Small intestine (tissue), 7 donors: Measurements from ENCODE around the gene REPIN1. TPM values are rescaled to one million over a fixed set of nuclear protein-coding genes. Genes with fewer than 3 reads are reported as not detected.

Experiments
- DNase-seq, 2 donors: peaks; one replicate each; pipeline versions ENCODE4 v3.0.0 to v3.0.0-alpha.2; 2013
- FAIRE-seq: peaks from 2 replicates; lab custom pipeline; 2012; peaks lifted over from hg19 to GRCh38; lab: Jason Lieb, UNC
- H3K27ac ChIP-seq, 3 donors: one replicate each; pipeline ENCODE4 v1.5.1; 2013; ENCODE audit warnings: low read length in 2 of 3, mild to moderate bottlenecking in 2 of 3, control low read depth in 1 of 3, inconsistent platforms in 1 of 3, low read depth in 1 of 3, moderate library complexity in 1 of 3
- H3K27me3 ChIP-seq, 3 donors: one replicate each; pipeline ENCODE4 v1.6.1; 2013; ENCODE audit warnings: low read length in 3 of 3, inconsistent platforms in 1 of 3; ENCODE audit not compliant: control insufficient read depth in 3 of 3, insufficient read depth in 3 of 3
- H3K36me3 ChIP-seq, 3 donors: one replicate each; pipeline ENCODE4 v1.6.1; 2013; ENCODE audit warnings: low read length in 3 of 3, inconsistent platforms in 1 of 3, low read depth in 1 of 3, mild to moderate bottlenecking in 1 of 3, moderate library complexity in 1 of 3; ENCODE audit not compliant: control insufficient read depth in 3 of 3, insufficient read depth in 2 of 3
- H3K4me1 ChIP-seq, 3 donors: one replicate each; pipeline ENCODE4 v1.6.1; 2013; ENCODE audit warnings: low read length in 2 of 3, inconsistent platforms in 1 of 3, low read depth in 1 of 3, mild to moderate bottlenecking in 1 of 3, moderate library complexity in 1 of 3; ENCODE audit not compliant: control insufficient read depth in 3 of 3, insufficient read depth in 2 of 3
- H3K4me3 ChIP-seq, 3 donors: one replicate each; pipeline ENCODE4 v1.5.1; 2013; ENCODE audit warnings: low read length in 3 of 3, control low read depth in 1 of 3, inconsistent platforms in 1 of 3, low read depth in 1 of 3, mild to moderate bottlenecking in 1 of 3, moderate library complexity in 1 of 3
- H3K9me3 ChIP-seq, 2 donors: one replicate each; pipeline ENCODE4 v1.6.1; 2013; ENCODE audit warnings: low read depth in 1 of 2, low read length in 1 of 2; ENCODE audit not compliant: control insufficient read depth in 2 of 2, insufficient read depth in 1 of 2
- WGBS, 3 donors: extraction: QIAGEN DNeasy Blood & Tissue Kit; methylation state at CpG; one replicate each; pipeline ENCODE4 v1.1.7; 2013; 5-methylcytosine and 5-hydroxymethylcytosine counted together
- polyA plus RNA-seq, 4 donors: library from polyadenylated mRNA; stranded (reverse) in 3 of 4; unstranded in 1 of 4; fragments of 200-250 nt in 3 of 4; fragments of 120-200 nt in 1 of 4; gene quantifications; one replicate each; pipeline versions ENCODE4 v1.2.1 to v1.2.3, GENCODE V29; 2013
- donor health status: healthy with polysubstance abuse.
- donor health status: control.
- donor health status: control.
- donor health status: Bipolar disorder and iron deficiency.
- donor health status: healthy.

REPIN1 gene
- polyA plus RNA-seq, 4 donors: 46.5 to 138 (median 78.0) TPM

GRCh38 chr7:150338166-150338829 is 30.3 kb upstream of the REPIN1 start:
- FAIRE-seq (no peak), DNase-seq (no peak)
- no peak overlapping the region for H3K4me3 ChIP-seq
- peak overlapping the region in 1 of 3 donors; percentile 17 for H3K27ac ChIP-seq
- no peaks in the 10 kb centered on the region for H3K9me3 ChIP-seq
- peaks cover 0 to 22% (median 2%) of the 10 kb centered on the region in 3 donors for H3K4me1 ChIP-seq
- peaks cover 0 to 8% (median 0%) of the 10 kb centered on the region in 3 donors for H3K27me3 ChIP-seq
- WGBS, 3 donors: 80 to 89% (median 83%) methylated on average over 10 to 11 of the region's 11 CpGs
- H3K36me3 ChIP-seq: peaks cover 0 to 49% (median 2%) of the 10 kb centered on the region in 3 donors

GRCh38 chr7:150339409-150339809 is 29.2 kb upstream of the REPIN1 start:
- WGBS, 3 donors: 58 to 65% (median 60%) methylated on average over 9 of the region's 9 CpGs
- DNase-seq (no peak), FAIRE-seq (no peak)
- peak overlapping the region in 1 of 3 donors; percentile 50 for H3K4me3 ChIP-seq
- H3K27ac ChIP-seq: no peak overlapping the region
- H3K9me3 ChIP-seq: peaks cover 0 to under 1% of the 10 kb centered on the region in 2 donors
- peaks cover 0 to 40% (median 2%) of the 10 kb centered on the region in 3 donors for H3K36me3 ChIP-seq
- H3K4me1 ChIP-seq: peaks cover 0 to 22% (median 2%) of the 10 kb centered on the region in 3 donors
- H3K27me3 ChIP-seq: peaks cover 0 to 8% (median 3%) of the 10 kb centered on the region in 3 donors

GRCh38 chr7:150340024-150340749 is 28.4 kb upstream of the REPIN1 start:
- Histone ChIP-seq H3K36me3 (peaks cover 0 to 37% (median 2%) of the 10 kb centered on the region in 3 donors), H3K27ac (peak overlapping the region in 1 of 3 donors; percentile 24), H3K9me3 (peaks cover 0 to 4% of the 10 kb centered on the region in 2 donors), H3K4me3 (peak overlapping the region in 2 of 3 donors; percentile 6 to 50), H3K27me3 (peaks cover 0 to 8% (median 3%) of the 10 kb centered on the region in 3 donors), H3K4me1 (peaks cover 0 to 18% (median 2%) of the 10 kb centered on the region in 3 donors)
- FAIRE-seq (no peak), DNase-seq (peak; percentile 29 to 63)
- WGBS, 3 donors: 11 to 20% (median 17%) methylated on average over 30 to 39 of the region's 39 CpGs

GRCh38 chr7:150340875-150341262 is 27.8 kb upstream of the REPIN1 start:
- Histone ChIP-seq H3K9me3 (peaks cover 0 to 4% of the 10 kb centered on the region in 2 donors), H3K4me3 (peak overlapping the region; percentile 2 to 51 (median 50)), H3K4me1 (peaks cover 0 to 17% (median 2%) of the 10 kb centered on the region in 3 donors), H3K36me3 (peaks cover 0 to 37% (median 2%) of the 10 kb centered on the region in 3 donors), H3K27ac (peak overlapping the region in 2 of 3 donors; percentile 28 to 78), H3K27me3 (peaks cover 0 to 8% (median 3%) of the 10 kb centered on the region in 3 donors)
- 8 to 37% (median 37%) methylated on average over 22 to 29 of the region's 29 CpGs for WGBS, 3 donors
- DNase-seq (no peak), FAIRE-seq (no peak)

GRCh38 chr7:150341263-150342120 is 27.1 kb upstream of the REPIN1 start, which contains the start of gene RARRES2:
RARRES2 (minus strand) TSS chr7:150341629; CDS start chr7:150340609, 1,020 bp downstream.
- peaks cover 0 to 35% (median 2%) of the 10 kb centered on the region in 3 donors for H3K36me3 ChIP-seq
- 20 to 53% (median 46%) methylated on average over 43 to 49 of the region's 49 CpGs for WGBS, 3 donors
- H3K4me3 ChIP-seq: peak within 1 kb of the TSS; percentile 6 to 51 (median 50)
- FAIRE-seq (no peak), DNase-seq (peak in 1 of 2 donors; percentile 36)
- peak within 1 kb of the TSS in 2 of 3 donors; percentile 28 to 78 for H3K27ac ChIP-seq
- H3K27me3 ChIP-seq: peaks cover 0 to 8% (median 3%) of the 10 kb centered on the region in 3 donors
- peaks cover 0 to 4% of the 10 kb centered on the region in 2 donors for H3K9me3 ChIP-seq
- H3K4me1 ChIP-seq: peaks cover 0 to 17% (median 2%) of the 10 kb centered on the region in 3 donors

- H3K9me3 ChIP-seq: peaks cover 0 to 4% of the 10 kb centered on the region in 2 donors
- FAIRE-seq (no peak), DNase-seq (no peak)
- peak overlapping the region in 1 of 3 donors; percentile 26 for H3K27ac ChIP-seq
- H3K27me3 ChIP-seq: peaks cover 0 to 8% (median 3%) of the 10 kb centered on the region in 3 donors
- no peak overlapping the region for H3K4me3 ChIP-seq
- 90 to 94% (median 91%) methylated on average over 9 of the region's 9 CpGs for WGBS, 3 donors
- H3K36me3 ChIP-seq: peaks cover 0 to 29% (median 2%) of the 10 kb centered on the region in 3 donors
- peaks cover 0 to 17% (median 2%) of the 10 kb centered on the region in 3 donors for H3K4me1 ChIP-seq
These were observed 26.6 kb upstream of the REPIN1 start for GRCh38 chr7:150342121-150342408.

GRCh38 chr7:150343225-150343624 is 25.4 kb upstream of the REPIN1 start:
- Histone ChIP-seq H3K9me3 (peaks cover 0 to 8% of the 10 kb centered on the region in 2 donors), H3K4me1 (peaks cover 0 to 17% (median 2%) of the 10 kb centered on the region in 3 donors), H3K4me3 (no peak overlapping the region), H3K27ac (no peak overlapping the region), H3K36me3 (peaks cover 0 to 17% (median 0%) of the 10 kb centered on the region in 3 donors), H3K27me3 (peaks cover 0 to 8% (median 3%) of the 10 kb centered on the region in 3 donors)
- no peak for FAIRE-seq
- 49 to 73% (median 53%) methylated on average over 2 of the region's 2 CpGs for WGBS, 3 donors
- DNase-seq: no peak
